BLaER1 (cell line): ENCODE data around the gene TAF3.

Experiments
- H3K27ac ChIP-seq: shearing (Covaris generic); formaldehyde crosslinking; 2 replicates; pipeline ENCODE4 v1.8.1; 2022
- H3K27me3 ChIP-seq: shearing (Covaris generic); formaldehyde crosslinking; 2 replicates; pipeline ENCODE4 v1.8.1; 2022
- H3K36me3 ChIP-seq: shearing (Covaris generic); formaldehyde crosslinking; 2 replicates; pipeline ENCODE4 v1.8.1; 2022
- H3K4me1 ChIP-seq: shearing (Covaris generic); formaldehyde crosslinking; 2 replicates; pipeline ENCODE4 v1.8.1; 2022
- H3K4me2 ChIP-seq: shearing (Covaris generic); formaldehyde crosslinking; 2 replicates; pipeline ENCODE4 v1.8.1; 2022
- H3K4me3 ChIP-seq: shearing (Covaris generic); formaldehyde crosslinking; 2 replicates; pipeline ENCODE4 v1.8.1; 2022
- H3K9ac ChIP-seq: shearing (Covaris generic); formaldehyde crosslinking; 2 replicates; pipeline ENCODE4 v1.8.1; 2022
- H3K9me3 ChIP-seq: shearing (Covaris generic); formaldehyde crosslinking; 2 replicates; pipeline ENCODE4 v1.8.1; 2022
- H4K20me1 ChIP-seq: shearing (Covaris generic); formaldehyde crosslinking; 2 replicates; pipeline ENCODE4 v1.8.1; 2022
- Cebpa-rat ChIP-seq: shearing (Covaris generic); IDR thresholded peaks from 2 replicates; pipeline ENCODE4 v1.8.1; 2022

The TAF3 gene

GRCh38 chr10:7917736-7918135 is 99.4 kb downstream of the TAF3 start:
- Histone ChIP-seq H3K27me3 (no peaks in the 10 kb centered on the region), H3K36me3 (no peaks in the 10 kb centered on the region; the same call in 1 of the 2 replicates), H3K9ac (no peak overlapping the region), H3K27ac (no peak overlapping the region), H3K4me1 (peaks cover 10% of the 10 kb centered on the region), H3K4me3 (no peak overlapping the region), H4K20me1 (no peaks in the 10 kb centered on the region), H3K4me2 (no peak overlapping the region), H3K9me3 (peaks cover 20% of the 10 kb centered on the region)
- no peak for TF ChIP-seq Cebpa-rat

- Histone ChIP-seq H3K4me1 (peaks cover 10% of the 10 kb centered on the region), H3K27ac (no peak overlapping the region), H3K4me2 (no peak overlapping the region), H3K9me3 (peaks cover 12% of the 10 kb centered on the region; the same call in 1 of the 2 replicates), H3K27me3 (no peaks in the 10 kb centered on the region), H3K9ac (no peak overlapping the region), H3K4me3 (no peak overlapping the region), H3K36me3 (no peaks in the 10 kb centered on the region), H4K20me1 (no peaks in the 10 kb centered on the region)
- TF ChIP-seq Cebpa-rat = no peak
Measured at GRCh38 chr10:7922707-7923106, 104.4 kb downstream of the TAF3 start.

- no peaks in the 10 kb centered on the region for H3K4me1 ChIP-seq
- H3K9me3 ChIP-seq = no peaks in the 10 kb centered on the region
- no peak overlapping the region for H3K9ac ChIP-seq
- H3K4me3 ChIP-seq = no peak overlapping the region
- no peaks in the 10 kb centered on the region for H4K20me1 ChIP-seq
- H3K27ac ChIP-seq = no peak overlapping the region
- H3K36me3 ChIP-seq = no peaks in the 10 kb centered on the region
- no peak overlapping the region for H3K4me2 ChIP-seq
- H3K27me3 ChIP-seq = no peaks in the 10 kb centered on the region
- TF ChIP-seq Cebpa-rat = no peak
Measured at GRCh38 chr10:7928536-7928935, 110.2 kb downstream of the TAF3 start.

GRCh38 chr10:7932301-7933036 is 114.2 kb downstream of the TAF3 start:
- Histone ChIP-seq H3K4me3 (no peak overlapping the region), H3K4me2 (no peak overlapping the region), H3K4me1 (no peaks in the 10 kb centered on the region), H4K20me1 (no peaks in the 10 kb centered on the region), H3K27me3 (no peaks in the 10 kb centered on the region), H3K9ac (no peak overlapping the region), H3K9me3 (peaks cover 23% of the 10 kb centered on the region), H3K36me3 (peaks cover 5% of the 10 kb centered on the region; the same call in 1 of the 2 replicates), H3K27ac (no peak overlapping the region)
- TF ChIP-seq Cebpa-rat = no peak

GRCh38 chr10:7933262-7933661 is 115.0 kb downstream of the TAF3 start:
- H3K36me3 ChIP-seq = peaks cover 5% of the 10 kb centered on the region; the same call in 1 of the 2 replicates
- H3K27ac ChIP-seq = no peak overlapping the region
- no peaks in the 10 kb centered on the region for H3K4me1 ChIP-seq
- no peaks in the 10 kb centered on the region for H4K20me1 ChIP-seq
- H3K4me3 ChIP-seq = no peak overlapping the region
- no peak overlapping the region for H3K4me2 ChIP-seq
- H3K27me3 ChIP-seq = no peaks in the 10 kb centered on the region
- TF ChIP-seq Cebpa-rat = no peak
- H3K9me3 ChIP-seq = peaks cover 31% of the 10 kb centered on the region
- H3K9ac ChIP-seq = no peak overlapping the region

GRCh38 chr10:7933757-7934156 is 115.5 kb downstream of the TAF3 start:
- H3K9ac ChIP-seq = no peak overlapping the region
- H3K4me1 ChIP-seq = no peaks in the 10 kb centered on the region
- no peaks in the 10 kb centered on the region for H3K27me3 ChIP-seq
- no peak overlapping the region for H3K27ac ChIP-seq
- no peak for TF ChIP-seq Cebpa-rat
- H3K4me3 ChIP-seq = no peak overlapping the region
- H4K20me1 ChIP-seq = no peaks in the 10 kb centered on the region
- no peak overlapping the region for H3K4me2 ChIP-seq
- H3K36me3 ChIP-seq = peaks cover 5% of the 10 kb centered on the region; the same call in 1 of the 2 replicates
- peaks cover 31% of the 10 kb centered on the region for H3K9me3 ChIP-seq

- Histone ChIP-seq H3K27ac (no peak overlapping the region), H4K20me1 (no peaks in the 10 kb centered on the region), H3K9me3 (peaks cover 37% of the 10 kb centered on the region), H3K27me3 (no peaks in the 10 kb centered on the region), H3K9ac (no peak overlapping the region), H3K4me3 (no peak overlapping the region), H3K4me1 (no peaks in the 10 kb centered on the region), H3K36me3 (peaks cover 5% of the 10 kb centered on the region; the same call in 1 of the 2 replicates), H3K4me2 (no peak overlapping the region)
- TF ChIP-seq Cebpa-rat = no peak
Measured at GRCh38 chr10:7937315-7937945, 119.1 kb downstream of the TAF3 start.

- Histone ChIP-seq H3K27me3 (no peaks in the 10 kb centered on the region), H3K9ac (no peak overlapping the region), H4K20me1 (no peaks in the 10 kb centered on the region), H3K9me3 (peaks cover 22% of the 10 kb centered on the region), H3K27ac (no peak overlapping the region), H3K4me2 (no peak overlapping the region), H3K36me3 (peaks cover 8% of the 10 kb centered on the region; the same call in 1 of the 2 replicates), H3K4me1 (peaks cover 13% of the 10 kb centered on the region), H3K4me3 (no peak overlapping the region)
- no peak for TF ChIP-seq Cebpa-rat
Measured at GRCh38 chr10:7941576-7941975, 123.3 kb downstream of the TAF3 start.

GRCh38 chr10:7942316-7942715 is 124.0 kb downstream of the TAF3 start:
- no peaks in the 10 kb centered on the region for H4K20me1 ChIP-seq
- H3K4me2 ChIP-seq = no peak overlapping the region
- no peak overlapping the region for H3K4me3 ChIP-seq
- peaks cover 20% of the 10 kb centered on the region for H3K9me3 ChIP-seq
- H3K27me3 ChIP-seq = no peaks in the 10 kb centered on the region
- no peak overlapping the region for H3K27ac ChIP-seq
- H3K4me1 ChIP-seq = peaks cover 19% of the 10 kb centered on the region
- H3K9ac ChIP-seq = no peak overlapping the region
- peaks cover 8% of the 10 kb centered on the region; the same call in 1 of the 2 replicates for H3K36me3 ChIP-seq
- TF ChIP-seq Cebpa-rat = no peak

- no peak overlapping the region for H3K9ac ChIP-seq
- peaks cover 20% of the 10 kb centered on the region for H3K9me3 ChIP-seq
- no peaks in the 10 kb centered on the region for H3K27me3 ChIP-seq
- H3K4me1 ChIP-seq = peaks cover 24% of the 10 kb centered on the region
- H3K4me3 ChIP-seq = no peak overlapping the region
- no peak for TF ChIP-seq Cebpa-rat
- H3K36me3 ChIP-seq = peaks cover 8% of the 10 kb centered on the region; the same call in 1 of the 2 replicates
- no peak overlapping the region for H3K27ac ChIP-seq
- no peak overlapping the region for H3K4me2 ChIP-seq
- no peaks in the 10 kb centered on the region for H4K20me1 ChIP-seq
Measured at GRCh38 chr10:7942859-7943258, 124.6 kb downstream of the TAF3 start.
